GM21786 (cell line): ENCODE data around the gene GPLD1.
"Not testable (repeated sequence)": the region's sequence is repeated elsewhere in the genome, so short reads cannot be mapped to it uniquely, and the experiment has no call there.

Experiments used
- ATAC-seq: cut with Tn5 transposase; IDR thresholded peaks from one replicate; pipeline ENCODE4 v1.9.1; 2021; ENCODE audit not compliant: unreplicated experiment

Gene GPLD1, protein sequence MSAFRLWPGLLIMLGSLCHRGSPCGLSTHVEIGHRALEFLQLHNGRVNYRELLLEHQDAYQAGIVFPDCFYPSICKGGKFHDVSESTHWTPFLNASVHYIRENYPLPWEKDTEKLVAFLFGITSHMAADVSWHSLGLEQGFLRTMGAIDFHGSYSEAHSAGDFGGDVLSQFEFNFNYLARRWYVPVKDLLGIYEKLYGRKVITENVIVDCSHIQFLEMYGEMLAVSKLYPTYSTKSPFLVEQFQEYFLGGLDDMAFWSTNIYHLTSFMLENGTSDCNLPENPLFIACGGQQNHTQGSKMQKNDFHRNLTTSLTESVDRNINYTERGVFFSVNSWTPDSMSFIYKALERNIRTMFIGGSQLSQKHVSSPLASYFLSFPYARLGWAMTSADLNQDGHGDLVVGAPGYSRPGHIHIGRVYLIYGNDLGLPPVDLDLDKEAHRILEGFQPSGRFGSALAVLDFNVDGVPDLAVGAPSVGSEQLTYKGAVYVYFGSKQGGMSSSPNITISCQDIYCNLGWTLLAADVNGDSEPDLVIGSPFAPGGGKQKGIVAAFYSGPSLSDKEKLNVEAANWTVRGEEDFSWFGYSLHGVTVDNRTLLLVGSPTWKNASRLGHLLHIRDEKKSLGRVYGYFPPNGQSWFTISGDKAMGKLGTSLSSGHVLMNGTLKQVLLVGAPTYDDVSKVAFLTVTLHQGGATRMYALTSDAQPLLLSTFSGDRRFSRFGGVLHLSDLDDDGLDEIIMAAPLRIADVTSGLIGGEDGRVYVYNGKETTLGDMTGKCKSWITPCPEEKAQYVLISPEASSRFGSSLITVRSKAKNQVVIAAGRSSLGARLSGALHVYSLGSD

DNA sequence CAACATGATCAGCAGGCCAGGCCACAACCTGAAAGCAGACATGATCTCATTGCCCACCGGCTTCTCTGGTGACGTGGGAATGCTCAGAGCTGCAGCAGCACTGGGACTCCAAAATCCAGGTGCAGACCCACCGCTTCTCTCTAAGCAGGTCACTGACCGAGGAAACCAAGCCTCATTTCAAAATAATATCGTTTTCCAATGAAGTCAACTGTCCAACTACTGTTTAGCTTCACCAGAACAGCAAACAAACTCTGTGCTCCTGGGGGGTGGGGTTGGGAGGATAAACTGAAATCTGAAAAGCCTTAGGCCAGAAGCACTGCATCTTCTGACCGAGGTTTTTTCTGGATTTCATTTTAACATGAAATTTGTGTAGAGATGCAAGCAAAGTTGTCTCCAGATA is at the start of gene GPLD1:
Gene GPLD1, minus strand, starts transcription at position 109 of the 400 bp plus-strand sequence. Its CDS starts 67 bp downstream, at position 42.
- no peak for ATAC-seq

DNA sequence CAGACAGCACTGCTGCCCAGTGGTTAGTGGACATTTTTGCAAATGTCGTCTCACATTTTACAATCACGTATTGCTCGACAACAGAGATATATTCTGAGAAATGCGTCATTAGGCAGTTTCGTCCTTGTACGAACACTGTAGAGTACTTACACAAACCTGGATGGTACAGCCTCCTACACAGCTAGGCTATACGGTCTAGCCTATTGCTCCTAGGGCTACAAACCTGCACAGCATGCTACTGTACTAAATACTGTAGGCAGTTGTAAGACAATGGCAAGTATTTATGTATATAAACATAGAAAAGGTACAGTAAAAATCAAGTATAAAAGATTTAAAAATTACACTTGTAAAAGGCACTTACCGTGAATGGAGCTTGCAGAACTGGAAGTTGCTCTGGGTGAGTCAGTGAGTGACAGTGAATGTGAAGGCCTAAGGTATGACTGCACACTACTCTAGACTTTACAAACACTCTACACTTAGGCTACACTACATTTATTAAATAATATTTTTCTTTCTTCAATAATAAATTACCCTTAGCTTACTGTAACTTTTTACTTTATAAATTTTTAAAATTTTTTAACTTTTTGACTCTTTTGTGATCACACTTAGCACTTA is 48.5 kb upstream of the GPLD1 start:
- no peak for ATAC-seq

DNA sequence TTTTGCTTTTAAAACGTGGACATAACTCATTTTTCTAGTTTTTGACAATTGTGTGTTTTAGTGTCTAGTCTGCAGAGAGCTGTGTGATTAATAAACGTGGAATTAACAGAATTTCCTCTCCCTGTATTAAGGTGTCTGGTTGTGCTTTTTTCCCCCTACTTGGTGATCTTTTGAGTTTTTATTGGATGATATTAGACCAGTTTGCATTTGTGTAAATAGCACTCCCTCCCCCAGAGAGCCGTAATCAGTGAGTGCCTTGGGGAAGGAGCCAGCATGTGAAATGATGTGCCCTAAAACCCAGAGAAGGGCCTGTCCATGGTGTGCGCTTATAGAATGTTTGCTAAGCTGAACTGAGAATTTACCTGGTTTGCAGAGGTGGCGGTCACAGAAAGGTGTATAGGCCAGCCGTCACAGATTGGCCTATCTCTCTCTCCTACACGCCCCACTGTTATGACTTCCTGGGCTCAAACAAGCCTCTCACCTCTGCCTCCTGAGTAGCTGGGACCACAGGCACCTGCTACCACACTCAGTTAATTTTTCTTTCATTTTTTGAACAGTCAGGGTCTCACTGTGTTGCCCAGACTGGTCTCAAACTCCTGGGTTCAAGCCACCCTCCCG is 47.8 kb upstream of the GPLD1 start:
- no peak for ATAC-seq

DNA sequence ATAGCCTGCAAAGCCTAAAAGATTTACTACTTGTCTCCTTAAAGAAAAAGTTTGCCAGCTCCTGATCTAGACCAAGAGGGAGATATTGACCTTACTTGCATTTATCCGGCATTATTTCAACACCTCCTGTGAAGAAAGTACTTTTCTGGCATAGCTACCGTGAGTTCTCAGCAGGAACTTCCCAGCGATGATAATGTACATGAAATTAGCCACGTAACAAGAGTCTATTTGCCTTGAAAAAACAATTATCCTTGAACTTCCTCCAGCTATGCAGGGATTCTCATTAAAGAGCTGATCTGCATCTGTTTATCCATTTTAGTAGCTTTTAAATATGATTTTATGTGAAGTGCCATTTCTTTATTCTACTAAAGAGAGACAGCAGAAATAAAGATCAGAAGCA is 47.1 kb upstream of the GPLD1 start:
- no peak for ATAC-seq

DNA sequence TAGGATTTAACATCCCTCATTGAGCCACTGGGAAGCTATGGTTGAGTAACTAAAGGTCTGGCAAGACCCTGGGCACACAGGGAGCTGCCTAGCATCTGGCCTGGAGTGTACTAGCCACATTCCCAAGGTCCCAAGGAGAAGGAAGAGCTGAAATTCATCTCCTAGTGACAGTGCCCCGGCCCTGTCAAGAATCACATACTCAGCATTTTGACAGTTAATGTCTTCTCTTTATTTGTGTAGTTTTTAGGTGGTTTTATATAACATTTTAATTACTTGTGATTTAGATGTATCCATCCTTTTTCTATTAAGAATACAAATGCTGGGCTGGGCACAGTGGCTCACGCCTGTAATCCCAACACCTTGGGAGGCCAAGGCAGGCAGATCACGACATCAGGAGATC is 45.8 kb upstream of the GPLD1 start:
- no peak for ATAC-seq

DNA sequence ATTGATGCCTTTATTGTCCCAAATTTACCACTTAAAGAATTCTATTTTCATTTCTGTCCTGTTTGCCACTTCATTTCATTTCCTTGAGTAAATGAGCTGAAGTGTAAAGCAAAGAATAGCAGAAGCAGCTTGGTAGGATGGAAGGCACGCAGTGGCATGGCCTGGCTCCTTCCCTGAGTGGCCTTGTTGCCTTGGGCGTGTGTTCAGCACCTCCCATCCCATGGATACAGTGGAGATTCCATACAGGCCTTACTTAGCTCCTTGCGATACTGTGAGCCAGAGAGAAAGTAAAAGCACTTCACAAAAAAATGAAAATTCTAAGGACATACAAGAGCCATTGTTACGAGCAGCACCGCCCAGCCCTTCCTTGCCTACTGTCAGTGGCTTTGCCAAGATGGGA is 45.0 kb upstream of the GPLD1 start:
- ATAC-seq: no peak

DNA sequence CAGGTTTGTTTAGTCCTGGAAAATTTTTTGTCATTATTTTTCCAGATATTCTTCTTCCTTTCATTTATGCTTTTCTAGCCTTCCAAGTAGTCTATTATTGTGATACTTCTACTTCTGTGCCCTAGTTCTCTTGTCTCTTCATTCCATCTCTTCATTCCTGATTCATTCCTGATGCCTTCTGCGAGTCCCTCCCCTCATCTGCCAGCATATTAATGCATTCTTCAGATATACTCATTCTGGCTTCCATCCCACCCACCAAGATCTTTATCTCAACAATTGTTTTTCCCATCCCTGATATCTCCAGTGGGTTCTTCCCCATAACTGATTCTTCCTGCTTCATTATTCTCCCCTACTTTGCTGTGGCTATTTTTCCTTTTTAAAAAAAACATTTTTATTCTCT is 40.6 kb upstream of the GPLD1 start:
- no peak for ATAC-seq

DNA sequence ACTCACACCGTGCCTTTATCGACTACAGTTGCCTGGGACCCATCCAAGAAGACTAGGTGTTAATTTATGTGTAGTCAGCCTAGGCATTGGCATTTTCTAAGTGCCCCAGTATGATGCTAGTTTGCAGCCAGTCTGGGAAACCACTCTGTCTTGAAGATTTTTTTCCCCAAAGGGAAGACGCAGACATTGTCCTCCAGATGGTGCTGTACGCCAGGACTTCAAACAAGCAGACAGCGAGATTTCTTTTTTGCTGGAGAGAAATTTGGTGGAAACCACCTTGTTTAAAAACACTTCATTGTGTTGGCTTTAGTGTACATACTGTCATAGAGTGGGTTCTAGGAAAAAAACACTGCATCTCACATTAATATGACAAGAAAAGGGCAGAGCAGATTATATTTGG is 35.4 kb upstream of the GPLD1 start:
- ATAC-seq: no peak

DNA sequence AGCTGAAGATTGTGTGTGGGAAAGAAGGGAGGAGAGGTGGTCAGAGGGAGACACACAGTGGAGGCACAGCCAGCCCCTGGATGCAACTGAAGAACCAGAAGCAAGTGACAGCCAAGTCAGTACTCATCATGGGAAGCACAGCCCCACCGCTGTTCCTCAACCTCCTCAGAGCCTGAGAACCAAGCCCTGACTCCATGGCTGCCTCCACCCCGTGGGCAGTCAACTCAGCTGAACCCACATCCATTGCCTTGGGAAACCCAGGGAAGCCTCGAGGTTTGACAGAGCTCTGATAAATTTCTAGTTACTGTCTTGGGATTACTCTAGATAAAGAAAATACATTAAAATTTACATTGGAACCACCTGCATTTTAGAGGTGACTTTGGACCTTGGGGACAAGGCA is 35.0 kb upstream of the GPLD1 start:
- no peak for ATAC-seq

DNA sequence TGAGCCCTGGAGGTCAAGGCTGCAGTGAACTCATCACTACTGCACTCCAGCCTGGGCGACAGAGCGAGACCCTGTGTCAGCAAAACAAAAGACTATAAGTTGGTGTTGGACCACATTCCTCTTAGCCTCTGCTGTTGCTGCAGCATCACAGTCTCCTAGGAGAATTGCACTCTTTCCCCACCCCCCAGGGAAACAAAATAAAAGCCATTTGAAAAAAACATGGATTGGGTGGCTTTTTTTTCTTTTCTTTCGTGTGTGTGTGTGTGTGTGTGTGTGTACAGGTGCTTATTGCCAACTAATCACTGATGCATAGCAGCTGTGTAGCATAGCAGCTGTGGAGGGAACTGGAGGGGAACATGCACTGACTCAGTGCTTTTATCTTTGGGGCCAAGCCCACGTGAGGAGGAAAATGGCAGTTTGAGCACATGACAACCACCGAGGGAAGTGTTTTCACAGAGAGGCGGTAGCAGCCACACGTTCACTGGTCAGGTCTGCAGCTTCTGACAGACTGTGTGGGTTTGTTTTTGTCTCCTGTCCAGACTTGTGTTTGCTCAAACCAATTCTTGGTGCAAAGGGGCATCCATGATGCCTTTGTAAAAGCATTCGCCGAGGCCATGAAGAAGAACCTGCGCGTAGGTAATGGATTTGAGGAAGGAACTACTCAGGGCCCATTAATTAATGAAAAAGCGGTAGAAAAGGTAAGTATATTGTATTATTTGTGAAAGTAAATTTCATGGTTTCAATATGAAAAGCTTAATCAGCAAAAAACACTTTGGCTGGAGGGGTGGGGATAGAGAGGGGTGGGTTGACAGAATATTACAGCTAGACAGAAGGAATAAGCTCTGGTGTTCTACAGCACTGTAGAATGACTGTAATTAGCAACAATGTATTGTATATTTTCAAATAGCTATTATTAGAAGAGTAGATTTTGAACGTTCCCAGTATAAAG is 33.1 kb upstream of the GPLD1 start:
- ATAC-seq: peak; percentile 19

DNA sequence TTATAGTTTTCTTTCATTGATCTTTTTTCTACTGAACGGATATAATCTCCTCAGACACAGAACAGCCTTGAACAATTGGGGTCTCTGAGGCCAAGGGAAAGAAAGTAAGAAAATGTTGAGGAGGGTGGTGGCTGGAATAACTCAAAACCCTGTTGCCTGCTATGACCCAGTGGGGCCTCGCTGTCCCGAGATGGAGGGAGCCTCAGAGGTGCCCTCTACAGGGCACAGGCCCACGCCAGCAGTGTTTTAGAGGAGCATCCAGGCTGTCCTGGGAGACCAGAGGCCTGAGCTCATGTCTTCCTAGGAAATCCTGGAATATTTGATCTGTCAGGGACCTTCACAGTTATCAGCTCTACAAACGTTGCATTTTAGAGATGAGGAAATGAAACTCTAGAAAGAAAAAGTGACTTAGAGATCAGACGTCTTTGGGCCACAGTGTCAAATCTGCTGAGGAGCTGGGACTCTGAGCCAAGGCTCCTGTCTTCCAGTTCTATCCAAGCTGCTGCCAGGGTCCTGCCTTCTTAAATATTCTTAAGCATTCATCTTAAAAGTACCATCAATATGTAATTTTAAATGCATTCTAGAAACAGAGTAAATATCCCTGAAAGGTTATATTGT is 31.7 kb upstream of the GPLD1 start:
- ATAC-seq: peak; percentile 54

DNA sequence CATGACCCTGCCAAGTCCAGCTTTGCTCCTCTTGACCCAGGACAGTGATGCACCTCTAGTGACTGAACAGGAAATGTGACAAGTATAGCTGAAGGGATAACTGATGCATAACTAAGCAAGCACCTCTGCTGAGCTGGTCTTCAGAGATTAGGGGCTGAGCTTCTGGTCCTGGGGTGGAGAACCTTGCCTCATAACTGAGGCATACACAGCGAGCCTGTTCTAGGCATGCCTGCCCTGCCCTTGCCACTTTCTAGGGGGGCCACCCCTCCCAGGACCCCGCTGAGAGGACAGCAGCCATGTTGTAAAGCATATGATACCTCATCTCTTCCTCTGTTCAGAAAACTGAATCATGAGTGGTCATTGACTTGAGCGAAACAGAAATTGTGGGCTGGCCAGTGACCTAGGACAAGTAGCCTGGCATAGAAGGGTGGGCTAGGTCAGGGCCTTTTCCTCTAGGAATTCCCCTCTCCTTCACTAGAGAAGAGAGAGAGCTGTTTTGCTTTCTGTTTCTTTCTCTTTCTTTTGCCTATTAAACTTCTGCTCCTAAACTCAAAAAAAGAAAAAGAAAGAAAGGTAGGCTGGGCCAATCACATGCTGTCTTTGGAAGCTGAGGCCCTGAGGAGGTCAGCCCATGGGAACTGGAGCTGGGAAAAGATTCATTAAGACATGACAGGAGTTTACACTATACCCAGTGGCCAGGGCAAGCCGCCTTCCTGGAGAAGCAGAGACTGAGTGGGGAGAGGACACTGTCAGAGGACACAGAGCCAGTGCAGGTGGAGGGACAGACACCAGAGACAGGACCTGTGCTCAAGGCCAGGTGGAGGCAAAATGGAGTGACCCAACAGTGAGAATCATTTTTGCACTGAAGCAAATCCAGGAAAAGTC is 28.5 kb upstream of the GPLD1 start:
- ATAC-seq: peak; percentile 72

DNA sequence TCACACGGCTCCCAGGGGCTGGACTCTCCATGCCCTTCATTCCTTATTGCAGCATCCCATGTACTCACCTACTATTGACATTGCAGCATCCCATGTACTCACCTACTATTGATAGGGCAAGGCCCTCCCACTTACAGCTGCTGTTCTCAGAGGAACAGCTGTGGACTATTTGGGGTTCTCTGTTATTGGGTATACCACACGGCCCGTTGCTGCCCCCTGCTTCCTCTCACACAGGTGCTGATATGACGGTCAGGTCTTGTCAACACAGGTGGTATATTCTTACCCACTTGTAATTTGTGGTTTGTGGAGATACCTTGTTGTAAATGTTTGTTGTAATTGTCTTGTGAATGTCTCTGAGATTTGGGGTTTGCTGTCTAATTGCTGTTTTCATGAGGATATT is 24.2 kb upstream of the GPLD1 start:
- no peak for ATAC-seq

DNA sequence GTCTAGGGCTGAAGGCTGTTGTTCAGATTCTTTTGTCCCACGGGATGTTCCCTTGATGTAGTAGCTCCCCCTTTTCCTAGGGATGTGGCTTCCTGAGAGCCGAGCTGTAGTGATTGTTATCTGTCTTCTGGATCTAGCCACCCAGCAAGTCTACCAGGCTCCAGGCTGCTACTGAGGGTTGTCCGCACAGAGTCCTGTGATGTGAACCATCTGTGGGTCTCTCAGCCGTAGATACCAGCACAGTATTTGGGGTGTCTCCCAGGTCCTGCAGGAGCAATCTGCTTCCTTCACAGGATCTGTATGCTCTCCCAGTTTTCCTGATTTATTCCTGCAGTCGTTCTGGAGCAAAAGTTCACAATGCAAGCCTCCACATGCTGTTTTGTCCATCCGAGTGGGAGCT is 22.6 kb upstream of the GPLD1 start:
- ATAC-seq: not testable (repeated sequence)

DNA sequence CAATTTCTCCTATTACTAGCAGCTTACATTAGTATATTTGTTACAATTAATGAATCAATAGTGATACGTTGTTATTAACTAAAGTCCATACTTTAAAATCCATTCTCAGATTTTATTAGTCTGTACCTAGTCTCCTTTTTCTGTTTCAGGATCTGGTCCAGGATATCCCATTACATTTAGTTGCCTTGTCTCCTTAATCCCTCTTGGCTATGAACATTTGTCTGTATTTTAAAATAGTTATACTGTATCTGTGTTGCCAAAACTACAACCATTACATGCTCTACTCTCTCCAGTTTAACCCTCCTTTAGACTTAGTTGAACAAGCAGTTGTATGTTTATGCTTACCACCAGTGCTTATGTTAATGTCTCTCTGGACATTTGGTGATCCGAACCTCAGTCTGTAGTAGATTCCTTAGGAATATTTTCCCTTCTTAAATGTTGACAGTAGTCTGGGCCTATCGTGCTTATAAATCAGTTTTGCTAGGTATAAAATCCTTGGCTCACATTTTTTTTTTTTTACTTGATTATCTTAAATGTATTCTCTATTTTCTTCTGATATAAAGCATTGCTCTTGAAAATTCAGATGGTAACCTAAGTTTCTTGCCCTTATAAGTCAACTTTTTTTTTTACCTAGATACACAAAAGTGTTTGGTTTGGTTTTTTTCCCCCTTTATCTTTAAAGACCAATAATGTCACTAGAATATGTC is 17.6 kb upstream of the GPLD1 start:
- ATAC-seq: no peak

DNA sequence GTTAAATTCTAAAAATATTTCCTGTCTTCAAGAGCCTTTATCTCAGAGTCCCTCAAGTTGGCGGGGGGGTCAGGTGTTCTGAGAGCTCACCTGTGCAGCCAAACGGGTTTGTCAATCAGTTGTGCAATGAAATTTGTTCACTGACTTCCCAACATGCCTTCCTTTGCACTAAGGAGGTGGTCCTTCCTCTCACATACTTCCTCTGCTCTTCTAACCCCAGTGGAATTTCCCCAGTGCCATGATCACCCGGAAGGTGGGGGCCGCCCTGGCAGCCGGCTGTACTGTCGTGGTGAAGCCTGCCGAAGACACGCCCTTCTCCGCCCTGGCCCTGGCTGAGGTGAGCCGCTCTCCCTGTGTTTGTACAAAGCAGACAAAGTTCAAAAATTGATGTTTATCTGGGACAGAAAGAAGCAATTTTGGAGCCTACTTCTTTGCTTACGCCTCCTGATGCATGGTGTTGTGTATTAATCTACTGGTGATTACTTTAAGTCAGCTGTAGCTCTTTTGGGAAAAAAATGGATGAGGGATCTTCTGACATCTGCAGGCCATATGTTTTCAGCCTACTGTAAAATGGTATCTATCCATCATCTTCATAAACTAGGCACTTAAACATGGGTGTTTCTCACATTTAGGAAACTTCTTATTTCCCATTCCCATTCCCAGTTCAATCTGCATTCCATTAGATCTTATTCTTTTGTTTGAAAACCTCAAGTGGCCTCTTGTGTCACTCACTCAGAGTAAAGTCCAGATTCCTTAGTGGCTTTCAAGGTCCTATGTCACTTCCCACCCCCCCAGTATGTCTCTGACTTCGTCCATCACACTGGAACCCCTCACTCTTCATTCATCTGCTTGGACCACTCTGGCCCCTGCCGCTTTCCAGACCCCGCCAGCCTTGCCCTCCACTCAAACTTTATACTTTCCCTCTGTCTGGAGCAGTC is 15.5 kb upstream of the GPLD1 start:
- ATAC-seq: no peak

DNA sequence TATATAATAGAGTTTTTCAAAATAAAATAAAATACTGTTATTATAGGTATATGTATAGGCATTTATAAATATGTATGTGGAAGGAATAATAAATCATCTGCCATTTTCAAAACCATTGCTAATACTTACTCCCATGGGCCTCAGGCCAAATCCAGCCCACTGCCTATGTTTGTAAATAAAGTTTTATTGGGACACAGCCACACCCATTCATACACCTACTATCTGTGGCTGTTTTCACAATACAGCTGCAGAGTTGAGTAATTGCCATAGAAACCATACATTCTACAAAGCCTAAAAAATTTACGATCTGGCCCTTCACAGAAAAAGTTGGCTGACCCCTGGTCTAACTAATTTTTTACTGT is 14.9 kb upstream of the GPLD1 start:
- ATAC-seq: no peak
